BE2C (cell line): Measurements from ENCODE around the gene DLG2.

Experiments used
- DNase-seq: peaks from one replicate; pipeline ENCODE4 v3.0.0-alpha.2; 2020
- H3K27me3 ChIP-seq: fragments of 250-450 bp; sonication (Bioruptor Pico); 2 replicates; pipeline ENCODE4 v1.5.1; 2020; ENCODE audit warnings: mild to moderate bottlenecking
- H3K36me3 ChIP-seq: fragments of 250-450 bp; sonication (Bioruptor Pico); 2 replicates; pipeline ENCODE4 v1.5.1; 2020; ENCODE audit warnings: mild to moderate bottlenecking
- H3K4me1 ChIP-seq: fragments of 250-450 bp; sonication (Bioruptor Pico); 2 replicates; pipeline ENCODE4 v1.5.1; 2020
- H3K4me3 ChIP-seq: 2 replicates; pipeline ENCODE4 v1.5.1; 2011; ENCODE audit warnings: low read depth, low read length
- H3K9me3 ChIP-seq: fragments of 250-450 bp; sonication (Bioruptor Pico); 2 replicates; pipeline ENCODE4 v1.5.1; 2020
- CTCF ChIP-seq: IDR thresholded peaks from 2 replicates; pipeline ENCODE4 v1.5.1; 2012; ENCODE audit warnings: mild to moderate bottlenecking, low read depth, low read length

The DLG2 gene

GRCh38 chr11:83702796-83703195 lies 1924.3 kb downstream of the DLG2 start:
- no peak for TF ChIP-seq CTCF
- no peak for DNase-seq
- no peak overlapping the region for H3K4me3 ChIP-seq

GRCh38 chr11:83697518-83697917 lies 1929.6 kb downstream of the DLG2 start:
- no peaks in the 10 kb centered on the region for H3K9me3 ChIP-seq
- no peaks in the 10 kb centered on the region for H3K27me3 ChIP-seq
- no peak overlapping the region for H3K4me3 ChIP-seq
- DNase-seq, result no peak
- no peak for TF ChIP-seq CTCF
- H3K36me3 ChIP-seq, result no peaks in the 10 kb centered on the region
- peaks cover 7% of the 10 kb centered on the region for H3K4me1 ChIP-seq

More at GRCh38 chr11:83702796-83703195, 1924.3 kb downstream of the DLG2 start:
- H3K4me1 ChIP-seq, result no peaks in the 10 kb centered on the region; the same call in 1 of the 2 replicates
- H3K27me3 ChIP-seq, result no peaks in the 10 kb centered on the region
- no peaks in the 10 kb centered on the region for H3K9me3 ChIP-seq
- no peaks in the 10 kb centered on the region for H3K36me3 ChIP-seq

- no peaks in the 10 kb centered on the region for H3K27me3 ChIP-seq
Observed at GRCh38 chr11:83695046-83695445, 1932.1 kb downstream of the DLG2 start.

GRCh38 chr11:83694191-83694910 lies 1932.8 kb downstream of the DLG2 start:
- TF ChIP-seq CTCF, result no peak
- Histone ChIP-seq H3K4me3 (no peak overlapping the region), H3K4me1 (peaks cover 7% of the 10 kb centered on the region), H3K36me3 (no peaks in the 10 kb centered on the region), H3K9me3 (no peaks in the 10 kb centered on the region), H3K27me3 (no peaks in the 10 kb centered on the region)
- DNase-seq, result no peak

More at GRCh38 chr11:83695046-83695445, 1932.1 kb downstream of the DLG2 start:
- H3K4me3 ChIP-seq, result no peak overlapping the region
- DNase-seq, result no peak
- peaks cover 7% of the 10 kb centered on the region for H3K4me1 ChIP-seq
- TF ChIP-seq CTCF, result no peak
- no peaks in the 10 kb centered on the region for H3K36me3 ChIP-seq
- no peaks in the 10 kb centered on the region for H3K9me3 ChIP-seq

GRCh38 chr11:83693306-83693992 lies 1933.7 kb downstream of the DLG2 start:
- no peak for TF ChIP-seq CTCF
- DNase-seq, result no peak
- H3K4me1 ChIP-seq, result peaks cover 7% of the 10 kb centered on the region
- no peaks in the 10 kb centered on the region for H3K36me3 ChIP-seq
- H3K27me3 ChIP-seq, result no peaks in the 10 kb centered on the region
- H3K4me3 ChIP-seq, result no peak overlapping the region
- no peaks in the 10 kb centered on the region for H3K9me3 ChIP-seq

GRCh38 chr11:83692675-83693074 lies 1934.5 kb downstream of the DLG2 start:
- Histone ChIP-seq H3K36me3 (no peaks in the 10 kb centered on the region), H3K4me3 (no peak overlapping the region), H3K4me1 (peaks cover 7% of the 10 kb centered on the region), H3K9me3 (no peaks in the 10 kb centered on the region), H3K27me3 (no peaks in the 10 kb centered on the region)
- no peak for TF ChIP-seq CTCF
- no peak for DNase-seq
